Measurements from ENCODE around the gene INF2. TPM values are rescaled to one million over a fixed set of nuclear protein-coding genes. Genes with fewer than 3 reads are reported as not detected.
A peak's percentile ranks its signal among the peaks of the same experiment; 100 is the strongest.
"Not testable (repeated sequence)": the region's sequence is repeated elsewhere in the genome, so short reads cannot be mapped to it uniquely, and the experiment has no call there.

The INF2 gene
- total and polyA plus RNA-seq, 5 donors from 2014 or later: 4.2 to 74.3 (median 7.9) TPM

- ATAC-seq (ENCODE audit: low read depth in 2 of 2): no peak
- Histone ChIP-seq H3K9me3 (ENCODE audit: control insufficient read depth in 2 of 2, low read length in 2 of 2) (no peaks in the 10 kb centered on the region), H3K36me3 (ENCODE audit: control insufficient read depth, insufficient read depth, low read length) (no peaks in the 10 kb centered on the region), H3K4me1 (ENCODE audit: control insufficient read depth, insufficient read depth, low read length, poor library complexity, severe bottlenecking) (peaks cover 21% of the 10 kb centered on the region), H3K4me3 (ENCODE audit: low read depth, low read length) (no peak overlapping the region), H3K27me3 (ENCODE audit: control insufficient read depth, insufficient read depth, low read length) (no peaks in the 10 kb centered on the region), H3K27ac (ENCODE audit: insufficient read depth, low read length, poor library complexity, severe bottlenecking) (no peak overlapping the region)
- no peaks in the 10 kb centered on the region for H3K27me3 Mint-ChIP-seq
- H3K4me1 Mint-ChIP-seq: peaks cover 0 to 28% (median 10%) of the 10 kb centered on the region in 4 donors
- H3K36me3 Mint-ChIP-seq: no peaks in the 10 kb centered on the region
- no peaks in the 10 kb centered on the region for H3K9me3 Mint-ChIP-seq
- no peak overlapping the region for H3K27ac Mint-ChIP-seq
- no peak for DNase-seq
- H3K4me3 Mint-ChIP-seq: peak overlapping the region in 1 of 4 donors; percentile 2
These were observed 59.8 kb downstream of the INF2 start for GRCh38 chr14:104749111-104749649.

- no peak overlapping the region for H3K27ac Mint-ChIP-seq
- DNase-seq (no peak), ATAC-seq (ENCODE audit: low read depth in 2 of 2) (no peak)
- H3K36me3 Mint-ChIP-seq: peaks cover 4% of the 10 kb centered on the region
- H3K4me1 Mint-ChIP-seq: peaks cover 0 to 38% (median 16%) of the 10 kb centered on the region in 4 donors
- no peaks in the 10 kb centered on the region for H3K9me3 ChIP-seq (ENCODE audit: control insufficient read depth in 2 of 2, low read length in 2 of 2)
- peaks cover 29% of the 10 kb centered on the region for H3K4me1 ChIP-seq (ENCODE audit: control insufficient read depth, insufficient read depth, low read length, poor library complexity, severe bottlenecking)
- no peaks in the 10 kb centered on the region for H3K27me3 ChIP-seq (ENCODE audit: control insufficient read depth, insufficient read depth, low read length)
- no peak overlapping the region for H3K4me3 ChIP-seq (ENCODE audit: low read depth, low read length)
- H3K36me3 ChIP-seq (ENCODE audit: control insufficient read depth, insufficient read depth, low read length): no peaks in the 10 kb centered on the region
- no peak overlapping the region for H3K27ac ChIP-seq (ENCODE audit: insufficient read depth, low read length, poor library complexity, severe bottlenecking)
- H3K4me3 Mint-ChIP-seq: peak overlapping the region in 2 of 4 donors; percentile 0 to 33
- H3K9me3 Mint-ChIP-seq: no peaks in the 10 kb centered on the region
- no peaks in the 10 kb centered on the region for H3K27me3 Mint-ChIP-seq
These were observed 60.8 kb downstream of the INF2 start for GRCh38 chr14:104750056-104750752.

GRCh38 chr14:104750753-104751057 lies 61.3 kb downstream of the INF2 start:
- H3K4me1 ChIP-seq (ENCODE audit: control insufficient read depth, insufficient read depth, low read length, poor library complexity, severe bottlenecking): peaks cover 31% of the 10 kb centered on the region
- H3K9me3 Mint-ChIP-seq; H3K27me3 Mint-ChIP-seq; H3K27ac Mint-ChIP-seq; H3K27me3 ChIP-seq (ENCODE audit: control insufficient read depth, insufficient read depth, low read length); H3K27ac ChIP-seq (ENCODE audit: insufficient read depth, low read length, poor library complexity, severe bottlenecking); H3K36me3 Mint-ChIP-seq; H3K9me3 ChIP-seq (ENCODE audit: control insufficient read depth in 2 of 2, low read length in 2 of 2); H3K36me3 ChIP-seq (ENCODE audit: control insufficient read depth, insufficient read depth, low read length); H3K4me3 ChIP-seq (ENCODE audit: low read depth, low read length); ATAC-seq (ENCODE audit: low read depth in 2 of 2); DNase-seq: not testable (repeated sequence)
- Mint-ChIP-seq H3K4me3 (peak overlapping the region; percentile 58 to 69 (median 58)), H3K4me1 (peaks cover 0 to 42% (median 17%) of the 10 kb centered on the region in 4 donors)

GRCh38 chr14:104751539-104752422 lies 62.4 kb downstream of the INF2 start:
- H3K27me3 Mint-ChIP-seq: no peaks in the 10 kb centered on the region
- H3K36me3 Mint-ChIP-seq: peaks cover 4% of the 10 kb centered on the region
- Histone ChIP-seq H3K4me1 (ENCODE audit: control insufficient read depth, insufficient read depth, low read length, poor library complexity, severe bottlenecking) (peaks cover 35% of the 10 kb centered on the region), H3K27me3 (ENCODE audit: control insufficient read depth, insufficient read depth, low read length) (no peaks in the 10 kb centered on the region), H3K4me3 (ENCODE audit: low read depth, low read length) (peak overlapping the region; percentile 81), H3K36me3 (ENCODE audit: control insufficient read depth, insufficient read depth, low read length) (peaks cover 15% of the 10 kb centered on the region), H3K9me3 (ENCODE audit: control insufficient read depth in 2 of 2, low read length in 2 of 2) (no peaks in the 10 kb centered on the region), H3K27ac (ENCODE audit: insufficient read depth, low read length, poor library complexity, severe bottlenecking) (peak overlapping the region; percentile 92)
- H3K4me1 Mint-ChIP-seq: peaks cover 0 to 47% (median 17%) of the 10 kb centered on the region in 4 donors
- H3K27ac Mint-ChIP-seq: peak overlapping the region in 2 of 3 donors; percentile 94 to 97
- ATAC-seq (ENCODE audit: low read depth in 2 of 2): no peak
- no peak for DNase-seq
- H3K4me3 Mint-ChIP-seq: peak overlapping the region; percentile 92 to 99 (median 94)
- H3K9me3 Mint-ChIP-seq: no peaks in the 10 kb centered on the region

DNA sequence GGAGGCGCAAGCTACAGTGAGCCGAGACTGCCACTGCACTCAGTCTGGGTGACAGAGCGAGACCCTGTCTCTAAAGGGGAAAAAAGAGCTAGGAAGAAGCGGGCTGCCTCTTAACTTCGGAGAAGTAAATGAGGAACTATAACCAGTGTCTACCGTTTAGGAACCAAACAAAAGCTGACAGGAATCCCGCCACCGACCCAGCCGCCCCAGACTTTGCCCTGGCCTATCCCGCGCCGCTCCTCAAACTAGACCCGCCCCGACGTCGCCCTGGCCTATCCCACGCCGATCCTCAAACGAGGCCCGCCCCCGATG lies 63.0 kb downstream of the INF2 start:
- Histone ChIP-seq H3K4me1 (ENCODE audit: control insufficient read depth, insufficient read depth, low read length, poor library complexity, severe bottlenecking) (peaks cover 37% of the 10 kb centered on the region), H3K27ac (ENCODE audit: insufficient read depth, low read length, poor library complexity, severe bottlenecking) (peak overlapping the region; percentile 92), H3K9me3 (ENCODE audit: control insufficient read depth in 2 of 2, low read length in 2 of 2) (no peaks in the 10 kb centered on the region), H3K36me3 (ENCODE audit: control insufficient read depth, insufficient read depth, low read length) (peaks cover 19% of the 10 kb centered on the region), H3K4me3 (ENCODE audit: low read depth, low read length) (peak overlapping the region; percentile 81), H3K27me3 (ENCODE audit: control insufficient read depth, insufficient read depth, low read length) (no peaks in the 10 kb centered on the region)
- H3K4me3 Mint-ChIP-seq: peak overlapping the region; percentile 92 to 99 (median 94)
- H3K36me3 Mint-ChIP-seq: peaks cover 8% of the 10 kb centered on the region
- peak overlapping the region in 2 of 3 donors; percentile 94 to 97 for H3K27ac Mint-ChIP-seq
- ATAC-seq (ENCODE audit: low read depth in 2 of 2) (no peak), DNase-seq (no peak)
- H3K9me3 Mint-ChIP-seq: no peaks in the 10 kb centered on the region
- no peaks in the 10 kb centered on the region for H3K27me3 Mint-ChIP-seq
- H3K4me1 Mint-ChIP-seq: peaks cover 0 to 52% (median 17%) of the 10 kb centered on the region in 4 donors

DNA sequence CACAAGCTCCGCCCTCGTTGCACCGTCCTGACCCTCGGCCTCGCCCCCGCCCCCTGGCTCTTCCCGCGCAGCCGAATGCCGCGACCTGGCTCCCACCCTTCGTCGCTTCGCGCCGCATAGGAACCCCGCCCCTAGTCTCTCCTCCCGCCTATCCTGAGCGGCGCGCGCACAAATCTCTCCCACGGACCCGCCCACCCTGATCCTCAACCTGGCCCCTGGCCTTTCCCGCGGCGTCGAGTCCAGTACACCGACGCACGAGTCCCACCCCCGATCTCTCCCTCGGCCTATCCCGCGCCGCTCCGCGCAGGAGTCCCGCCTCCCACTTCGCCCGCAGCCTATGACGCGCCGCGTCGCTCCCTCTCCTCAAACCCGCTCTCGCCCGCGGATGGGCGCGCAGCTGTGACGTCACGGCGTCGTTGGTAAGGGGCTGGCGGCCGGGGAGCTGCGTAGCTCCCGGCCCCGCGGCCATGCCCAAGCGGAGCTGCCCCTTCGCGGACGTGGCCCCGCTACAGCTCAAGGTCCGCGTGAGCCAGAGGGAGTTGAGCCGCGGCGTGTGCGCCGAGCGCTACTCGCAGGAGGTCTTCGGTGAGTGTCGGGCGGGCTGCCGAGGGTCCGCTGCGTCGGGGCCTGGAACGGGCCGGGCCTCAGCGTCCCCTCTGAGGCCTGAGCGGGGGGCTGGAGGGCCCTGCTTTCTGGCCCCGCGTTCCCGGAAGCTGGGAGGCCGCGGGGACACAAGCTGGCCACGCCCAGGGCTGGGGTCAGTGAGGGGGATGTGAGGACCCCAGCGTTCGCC lies 63.5 kb downstream of the INF2 start, which contains the start of gene SIVA1:
Gene SIVA1 (plus strand): TSS at position 413 of the 793 bp plus-strand sequence. CDS start 55 bp downstream, at position 468.
- Histone ChIP-seq H3K4me3 (ENCODE audit: low read depth, low read length) (peak within 1 kb of the TSS; percentile 81), H3K36me3 (ENCODE audit: control insufficient read depth, insufficient read depth, low read length) (peaks cover 25% of the 10 kb centered on the region), H3K4me1 (ENCODE audit: control insufficient read depth, insufficient read depth, low read length, poor library complexity, severe bottlenecking) (peaks cover 37% of the 10 kb centered on the region), H3K27ac (ENCODE audit: insufficient read depth, low read length, poor library complexity, severe bottlenecking) (peak within 1 kb of the TSS; percentile 92), H3K27me3 (ENCODE audit: control insufficient read depth, insufficient read depth, low read length) (no peaks in the 10 kb centered on the region), H3K9me3 (ENCODE audit: control insufficient read depth in 2 of 2, low read length in 2 of 2) (no peaks in the 10 kb centered on the region)
- ATAC-seq (ENCODE audit: low read depth in 2 of 2): peak; percentile 90 to 91
- Mint-ChIP-seq H3K27me3 (no peaks in the 10 kb centered on the region), H3K9me3 (no peaks in the 10 kb centered on the region), H3K4me1 (peaks cover 0 to 55% (median 17%) of the 10 kb centered on the region in 4 donors), H3K36me3 (peaks cover 8% of the 10 kb centered on the region), H3K4me3 (peak within 1 kb of the TSS; percentile 92 to 99 (median 94)), H3K27ac (peak within 1 kb of the TSS; percentile 93 to 97 (median 94))
- DNase-seq: peak; percentile 99 to 100 (median 99)

DNA sequence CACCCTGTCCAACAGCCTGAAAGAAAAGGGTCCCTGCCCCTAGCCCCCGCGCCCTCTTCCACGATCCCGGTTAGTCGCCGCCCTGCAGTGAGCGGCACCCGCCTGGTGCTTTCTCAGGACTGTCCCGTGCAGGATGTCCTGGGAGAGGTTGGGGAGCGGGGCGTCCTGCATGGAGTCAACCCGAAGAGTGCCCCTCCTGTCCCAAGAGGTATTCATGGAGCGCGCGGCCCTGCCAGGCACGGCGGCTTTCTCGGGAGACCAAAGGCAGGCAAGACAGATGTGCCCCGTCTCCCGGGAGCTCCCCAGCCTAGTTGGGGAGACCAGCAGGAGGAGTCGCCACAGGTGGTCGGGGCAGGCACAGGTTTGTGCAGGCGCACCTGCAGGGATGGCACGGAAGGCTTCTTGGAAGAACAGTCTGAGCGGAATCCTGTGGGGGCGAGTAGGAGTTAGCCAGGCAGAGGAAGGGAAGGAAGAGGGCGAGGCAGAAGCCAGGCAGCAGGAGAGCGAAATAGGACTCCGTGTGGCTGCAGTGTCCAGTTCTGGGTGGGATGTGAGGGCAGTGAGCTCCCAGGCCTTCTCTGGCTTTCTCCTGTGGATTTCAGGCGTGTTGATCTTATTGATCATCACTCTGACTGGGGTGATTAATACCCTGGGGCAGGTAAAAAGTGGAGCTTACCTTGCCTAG lies 64.3 kb downstream of the INF2 start:
- Histone ChIP-seq H3K27ac (ENCODE audit: insufficient read depth, low read length, poor library complexity, severe bottlenecking) (peak overlapping the region; percentile 92), H3K9me3 (ENCODE audit: control insufficient read depth in 2 of 2, low read length in 2 of 2) (no peaks in the 10 kb centered on the region), H3K4me3 (ENCODE audit: low read depth, low read length) (peak overlapping the region; percentile 76), H3K36me3 (ENCODE audit: control insufficient read depth, insufficient read depth, low read length) (peaks cover 29% of the 10 kb centered on the region), H3K4me1 (ENCODE audit: control insufficient read depth, insufficient read depth, low read length, poor library complexity, severe bottlenecking) (peaks cover 37% of the 10 kb centered on the region), H3K27me3 (ENCODE audit: control insufficient read depth, insufficient read depth, low read length) (no peaks in the 10 kb centered on the region)
- ATAC-seq (ENCODE audit: low read depth in 2 of 2) (no peak), DNase-seq (peak; percentile 14 to 27 (median 18))
- Mint-ChIP-seq H3K4me1 (peaks cover 0 to 55% (median 17%) of the 10 kb centered on the region in 4 donors), H3K27ac (peak overlapping the region; percentile 52 to 94 (median 86)), H3K9me3 (no peaks in the 10 kb centered on the region), H3K4me3 (peak overlapping the region; percentile 92 to 99 (median 94)), H3K27me3 (no peaks in the 10 kb centered on the region), H3K36me3 (peaks cover 8% of the 10 kb centered on the region)

Measured in CD4-positive, CD25-positive, alpha-beta regulatory T cell (primary cell).